ENCODE results near the gene LRRK1. TPM values are rescaled to one million over a fixed set of nuclear protein-coding genes. Genes with fewer than 3 reads are reported as not detected.

Gene LRRK1
- total and polyA plus RNA-seq, 4 donors, result 5.0 to 5.3 (median 5.2) TPM

- H3K27ac ChIP-seq (ENCODE audit: low read depth, low read length), result no peak overlapping the region
- peaks cover 49% of the 10 kb centered on the region for H3K27me3 ChIP-seq (ENCODE audit: control insufficient read depth, insufficient read depth, low read length)
These were observed 3.9 kb downstream of the LRRK1 start for GRCh38 chr15:100923076-100923475.

GRCh38 chr15:100923902-100924301, 4.7 kb downstream of the LRRK1 start:
- no peak overlapping the region for H3K27ac ChIP-seq (ENCODE audit: low read depth, low read length)
- DNase-seq (ENCODE audit: low read depth in 4 of 6, low spot score in 6 of 6), result no peak
- no peaks in the 10 kb centered on the region for H3K36me3 ChIP-seq (ENCODE audit: control insufficient read depth, insufficient read depth, low read length)
- H3K27me3 ChIP-seq (ENCODE audit: control insufficient read depth, insufficient read depth, low read length), result peaks cover 41% of the 10 kb centered on the region
- no peak overlapping the region for H3K4me3 ChIP-seq (ENCODE audit: low read depth, low read length)
- H3K4me1 ChIP-seq (ENCODE audit: control insufficient read depth, insufficient read depth, low read length), result peaks cover 8% of the 10 kb centered on the region
- 93% methylated on average over 5 of the region's 5 CpGs for WGBS (ENCODE audit: insufficient coverage)
- no peaks in the 10 kb centered on the region for H3K9me3 ChIP-seq (ENCODE audit: control insufficient read depth, insufficient read depth, low read length)

More at GRCh38 chr15:100923076-100923475, 3.9 kb downstream of the LRRK1 start:
- no peak for DNase-seq (ENCODE audit: low read depth in 4 of 6, low spot score in 6 of 6)
- Histone ChIP-seq H3K4me1 (ENCODE audit: control insufficient read depth, insufficient read depth, low read length) (peaks cover 17% of the 10 kb centered on the region), H3K4me3 (ENCODE audit: low read depth, low read length) (no peak overlapping the region), H3K36me3 (ENCODE audit: control insufficient read depth, insufficient read depth, low read length) (no peaks in the 10 kb centered on the region), H3K9me3 (ENCODE audit: control insufficient read depth, insufficient read depth, low read length) (no peaks in the 10 kb centered on the region)
- WGBS (ENCODE audit: insufficient coverage), result 90% methylated on average over 2 of the region's 7 CpGs

- H3K9me3 ChIP-seq (ENCODE audit: control insufficient read depth, insufficient read depth, low read length), result no peaks in the 10 kb centered on the region
- no peak overlapping the region for H3K27ac ChIP-seq (ENCODE audit: low read depth, low read length)
- H3K4me1 ChIP-seq (ENCODE audit: control insufficient read depth, insufficient read depth, low read length), result peaks cover 7% of the 10 kb centered on the region
- H3K27me3 ChIP-seq (ENCODE audit: control insufficient read depth, insufficient read depth, low read length), result peaks cover 38% of the 10 kb centered on the region
- 86% methylated on average over 11 of the region's 11 CpGs for WGBS (ENCODE audit: insufficient coverage)
- no peak overlapping the region for H3K4me3 ChIP-seq (ENCODE audit: low read depth, low read length)
- DNase-seq (ENCODE audit: low read depth in 4 of 6, low spot score in 6 of 6), result no peak
- no peaks in the 10 kb centered on the region for H3K36me3 ChIP-seq (ENCODE audit: control insufficient read depth, insufficient read depth, low read length)
These were observed 5.3 kb downstream of the LRRK1 start for GRCh38 chr15:100924436-100924835.

GRCh38 chr15:100925480-100925879, 6.3 kb downstream of the LRRK1 start:
- Histone ChIP-seq H3K27me3 (ENCODE audit: control insufficient read depth, insufficient read depth, low read length) (peaks cover 29% of the 10 kb centered on the region), H3K9me3 (ENCODE audit: control insufficient read depth, insufficient read depth, low read length) (no peaks in the 10 kb centered on the region), H3K4me3 (ENCODE audit: low read depth, low read length) (no peak overlapping the region), H3K4me1 (ENCODE audit: control insufficient read depth, insufficient read depth, low read length) (no peaks in the 10 kb centered on the region), H3K27ac (ENCODE audit: low read depth, low read length) (no peak overlapping the region), H3K36me3 (ENCODE audit: control insufficient read depth, insufficient read depth, low read length) (no peaks in the 10 kb centered on the region)
- WGBS (ENCODE audit: insufficient coverage), result 100% methylated on average over 1 of the region's 8 CpGs
- DNase-seq (ENCODE audit: low read depth in 4 of 6, low spot score in 6 of 6), result no peak

- H3K36me3 ChIP-seq (ENCODE audit: control insufficient read depth, insufficient read depth, low read length), result no peaks in the 10 kb centered on the region
- no peak overlapping the region for H3K27ac ChIP-seq (ENCODE audit: low read depth, low read length)
- no peaks in the 10 kb centered on the region for H3K4me1 ChIP-seq (ENCODE audit: control insufficient read depth, insufficient read depth, low read length)
- H3K4me3 ChIP-seq (ENCODE audit: low read depth, low read length), result no peak overlapping the region
- H3K27me3 ChIP-seq (ENCODE audit: control insufficient read depth, insufficient read depth, low read length), result peaks cover 21% of the 10 kb centered on the region
- no peak for DNase-seq (ENCODE audit: low read depth in 4 of 6, low spot score in 6 of 6)
- H3K9me3 ChIP-seq (ENCODE audit: control insufficient read depth, insufficient read depth, low read length), result no peaks in the 10 kb centered on the region
- WGBS (ENCODE audit: insufficient coverage), result 71% methylated on average over 7 of the region's 11 CpGs
These were observed 7.1 kb downstream of the LRRK1 start for GRCh38 chr15:100926258-100926657.

GRCh38 chr15:100926971-100927756, 8.0 kb downstream of the LRRK1 start:
- WGBS (ENCODE audit: insufficient coverage), result 90% methylated on average over 11 of the region's 11 CpGs
- Histone ChIP-seq H3K27me3 (ENCODE audit: control insufficient read depth, insufficient read depth, low read length) (peaks cover 18% of the 10 kb centered on the region), H3K9me3 (ENCODE audit: control insufficient read depth, insufficient read depth, low read length) (no peaks in the 10 kb centered on the region), H3K4me3 (ENCODE audit: low read depth, low read length) (no peak overlapping the region), H3K36me3 (ENCODE audit: control insufficient read depth, insufficient read depth, low read length) (no peaks in the 10 kb centered on the region), H3K4me1 (ENCODE audit: control insufficient read depth, insufficient read depth, low read length) (no peaks in the 10 kb centered on the region), H3K27ac (ENCODE audit: low read depth, low read length) (no peak overlapping the region)
- DNase-seq (ENCODE audit: low read depth in 4 of 6, low spot score in 6 of 6), result no peak

- Histone ChIP-seq H3K4me1 (ENCODE audit: control insufficient read depth, insufficient read depth, low read length) (no peaks in the 10 kb centered on the region), H3K4me3 (ENCODE audit: low read depth, low read length) (no peak overlapping the region), H3K9me3 (ENCODE audit: control insufficient read depth, insufficient read depth, low read length) (no peaks in the 10 kb centered on the region), H3K36me3 (ENCODE audit: control insufficient read depth, insufficient read depth, low read length) (no peaks in the 10 kb centered on the region), H3K27ac (ENCODE audit: low read depth, low read length) (no peak overlapping the region), H3K27me3 (ENCODE audit: control insufficient read depth, insufficient read depth, low read length) (peaks cover 7% of the 10 kb centered on the region)
- peak in 1 of 6 donors; percentile 13 for DNase-seq (ENCODE audit: low read depth in 4 of 6, low spot score in 6 of 6)
- 61% methylated on average over 9 of the region's 13 CpGs for WGBS (ENCODE audit: insufficient coverage)
These were observed 9.6 kb downstream of the LRRK1 start for GRCh38 chr15:100928632-100929280.

GRCh38 chr15:100929641-100930042, 10.5 kb downstream of the LRRK1 start:
- H3K9me3 ChIP-seq (ENCODE audit: control insufficient read depth, insufficient read depth, low read length), result no peaks in the 10 kb centered on the region
- DNase-seq (ENCODE audit: low read depth in 4 of 6, low spot score in 6 of 6), result no peak
- no peaks in the 10 kb centered on the region for H3K36me3 ChIP-seq (ENCODE audit: control insufficient read depth, insufficient read depth, low read length)
- WGBS (ENCODE audit: insufficient coverage), result 40% methylated on average over 6 of the region's 6 CpGs
- H3K4me1 ChIP-seq (ENCODE audit: control insufficient read depth, insufficient read depth, low read length), result no peaks in the 10 kb centered on the region
- H3K27ac ChIP-seq (ENCODE audit: low read depth, low read length), result no peak overlapping the region
- H3K27me3 ChIP-seq (ENCODE audit: control insufficient read depth, insufficient read depth, low read length), result peaks cover 2% of the 10 kb centered on the region
- no peak overlapping the region for H3K4me3 ChIP-seq (ENCODE audit: low read depth, low read length)

- no peaks in the 10 kb centered on the region for H3K4me1 ChIP-seq (ENCODE audit: control insufficient read depth, insufficient read depth, low read length)
- 92% methylated on average over 4 of the region's 4 CpGs for WGBS (ENCODE audit: insufficient coverage)
- no peak overlapping the region for H3K27ac ChIP-seq (ENCODE audit: low read depth, low read length)
- H3K4me3 ChIP-seq (ENCODE audit: low read depth, low read length), result no peak overlapping the region
- H3K27me3 ChIP-seq (ENCODE audit: control insufficient read depth, insufficient read depth, low read length), result peaks cover 2% of the 10 kb centered on the region
- no peaks in the 10 kb centered on the region for H3K36me3 ChIP-seq (ENCODE audit: control insufficient read depth, insufficient read depth, low read length)
- H3K9me3 ChIP-seq (ENCODE audit: control insufficient read depth, insufficient read depth, low read length), result no peaks in the 10 kb centered on the region
- DNase-seq (ENCODE audit: low read depth in 4 of 6, low spot score in 6 of 6), result no peak
These were observed 11.2 kb downstream of the LRRK1 start for GRCh38 chr15:100930306-100930848.
